NCI-H82 (cell line): ENCODE results near the gene MCL1.
"Not testable (repeated sequence)": the region's sequence is repeated elsewhere in the genome, so short reads cannot be mapped to it uniquely, and the experiment has no call there.

Source experiments
- DNase-seq: peaks from one replicate; lab custom pipeline; 2025; lab: John Stamatoyannopoulos, UW

Gene MCL1

GRCh38 chr1:150568594-150568966, 10.8 kb downstream of the MCL1 start:
- DNase-seq: no peak

- peak; percentile 95 for DNase-seq
These were observed 11.5 kb downstream of the MCL1 start for GRCh38 chr1:150567717-150568593.

GRCh38 chr1:150567341-150567716, 12.1 kb downstream of the MCL1 start:
- DNase-seq: no peak

- DNase-seq: no peak
These were observed 12.6 kb downstream of the MCL1 start for GRCh38 chr1:150566589-150567340.

GRCh38 chr1:150565240-150565991, 14.0 kb downstream of the MCL1 start:
- not testable (repeated sequence) for DNase-seq

GRCh38 chr1:150564051-150564991, 15.1 kb downstream of the MCL1 start:
- no peak for DNase-seq

GRCh38 chr1:150563340-150564038, 15.9 kb downstream of the MCL1 start:
- no peak for DNase-seq

GRCh38 chr1:150562446-150563339, 16.7 kb downstream of the MCL1 start:
- no peak for DNase-seq

- peak; percentile 94 for DNase-seq
These were observed 17.4 kb downstream of the MCL1 start for GRCh38 chr1:150561974-150562445.

GRCh38 chr1:150561254-150561973, 18.0 kb downstream of the MCL1 start:
- DNase-seq: peak; percentile 95

GRCh38 chr1:150560576-150561253, 18.7 kb downstream of the MCL1 start:
- DNase-seq: peak; percentile 95

GRCh38 chr1:150560011-150560438, 19.4 kb downstream of the MCL1 start:
- peak; percentile 93 for DNase-seq

GRCh38 chr1:150559656-150560010, 19.8 kb downstream of the MCL1 start:
- no peak for DNase-seq

GRCh38 chr1:150558761-150559655, 20.4 kb downstream of the MCL1 start:
- DNase-seq: no peak

- DNase-seq: no peak
These were observed 21.1 kb downstream of the MCL1 start for GRCh38 chr1:150558303-150558704.

GRCh38 chr1:150557813-150558212, 21.6 kb downstream of the MCL1 start:
- no peak for DNase-seq

- no peak for DNase-seq
These were observed 22.3 kb downstream of the MCL1 start for GRCh38 chr1:150557065-150557600.
